ENCODE data around the gene MMGT1. TPM values are rescaled to one million over a fixed set of nuclear protein-coding genes. Genes with fewer than 3 reads are reported as not detected.
A peak's percentile ranks its signal among the peaks of the same experiment; 100 is the strongest.

The MMGT1 gene
- total RNA-seq, 4 donors from 2014 or later: 20.6 to 29.2 (median 23.5) TPM

DNA sequence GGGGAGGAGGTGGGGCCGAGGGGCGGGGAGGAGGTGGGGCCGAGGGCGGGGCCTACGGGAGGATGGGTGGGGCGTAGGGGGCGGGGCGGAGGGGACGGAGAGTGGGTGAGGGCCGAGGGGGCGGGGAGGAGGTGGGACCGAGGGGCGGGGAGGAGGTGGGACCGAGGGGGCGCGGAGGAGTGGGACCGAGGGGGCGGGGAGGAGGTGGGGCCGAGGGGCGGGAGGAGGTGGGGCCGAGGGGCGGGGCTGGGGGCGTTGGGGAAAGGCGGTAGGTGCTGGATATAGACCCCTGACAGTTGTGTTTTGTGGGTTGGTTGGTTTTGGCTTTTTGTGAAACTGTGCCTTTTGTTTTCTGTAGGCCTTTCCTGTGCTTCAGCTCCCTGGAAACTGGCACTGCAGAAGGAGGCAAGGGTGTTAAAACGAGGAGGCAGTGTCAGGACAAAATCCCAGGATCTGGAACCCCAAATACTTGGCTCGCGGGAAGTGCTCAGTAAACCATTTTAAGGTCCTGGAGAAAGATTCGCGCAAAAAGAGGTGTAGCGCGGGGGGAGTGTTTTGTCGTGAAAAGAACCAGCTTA lies 580 bp upstream of the MMGT1 start:
- ATAC-seq: peak; percentile 20 to 31
- Histone ChIP-seq H3K36me3 (no peaks in the 10 kb centered on the region), H3K9me3 (no peaks in the 10 kb centered on the region), H3K27ac (peak overlapping the region; percentile 64 to 77 (median 72)), H3K4me3 (peak overlapping the region; percentile 35 to 49 (median 43)), H3K27me3 (no peaks in the 10 kb centered on the region), H3K4me1 (peaks cover 6 to 8% of the 10 kb centered on the region in 2 donors)
- TF ChIP-seq, protein P1, sequence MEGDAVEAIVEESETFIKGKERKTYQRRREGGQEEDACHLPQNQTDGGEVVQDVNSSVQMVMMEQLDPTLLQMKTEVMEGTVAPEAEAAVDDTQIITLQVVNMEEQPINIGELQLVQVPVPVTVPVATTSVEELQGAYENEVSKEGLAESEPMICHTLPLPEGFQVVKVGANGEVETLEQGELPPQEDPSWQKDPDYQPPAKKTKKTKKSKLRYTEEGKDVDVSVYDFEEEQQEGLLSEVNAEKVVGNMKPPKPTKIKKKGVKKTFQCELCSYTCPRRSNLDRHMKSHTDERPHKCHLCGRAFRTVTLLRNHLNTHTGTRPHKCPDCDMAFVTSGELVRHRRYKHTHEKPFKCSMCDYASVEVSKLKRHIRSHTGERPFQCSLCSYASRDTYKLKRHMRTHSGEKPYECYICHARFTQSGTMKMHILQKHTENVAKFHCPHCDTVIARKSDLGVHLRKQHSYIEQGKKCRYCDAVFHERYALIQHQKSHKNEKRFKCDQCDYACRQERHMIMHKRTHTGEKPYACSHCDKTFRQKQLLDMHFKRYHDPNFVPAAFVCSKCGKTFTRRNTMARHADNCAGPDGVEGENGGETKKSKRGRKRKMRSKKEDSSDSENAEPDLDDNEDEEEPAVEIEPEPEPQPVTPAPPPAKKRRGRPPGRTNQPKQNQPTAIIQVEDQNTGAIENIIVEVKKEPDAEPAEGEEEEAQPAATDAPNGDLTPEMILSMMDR (IDR thresholded peaks at IDR 0.05 in 4 of 5, conservative IDR thresholded peaks at IDR 0.05 in 1 of 5): no peak
- no peak for TF ChIP-seq POLR2A (IDR thresholded peaks at IDR 0.05)
- peak; percentile 51 to 61 for DNase-seq
- in situ Hi-C loops (cut with MboI; ENCODE audit: low sequenced_read_pairs in 4 of 4): no loop called here
- intact Hi-C loops (cut with DNase I; ENCODE audit: low total_unique reads): loop anchor here (5.0 to 10.0 kb wide), 2 partner anchors 452 to 520 kb away; partner anchors contain the start of genes HTATSF1 and INTS6L

- Histone ChIP-seq H3K4me3 (peak overlapping the region; percentile 70 to 84 (median 75)), H3K4me1 (peaks cover 6 to 8% of the 10 kb centered on the region in 2 donors), H3K27me3 (no peaks in the 10 kb centered on the region), H3K9me3 (no peaks in the 10 kb centered on the region), H3K36me3 (no peaks in the 10 kb centered on the region), H3K27ac (peak overlapping the region; percentile 91 to 94 (median 92))
- TF ChIP-seq POLR2A (IDR thresholded peaks at IDR 0.05): no peak
- intact Hi-C loops (cut with DNase I; ENCODE audit: low total_unique reads) (loop anchor here (5.0 to 10.0 kb wide), 2 partner anchors 451 to 522 kb away; partner anchors contain the start of genes HTATSF1 and INTS6L), in situ Hi-C loops (cut with MboI; ENCODE audit: low sequenced_read_pairs in 4 of 4) (no loop called here)
- DNase-seq: peak in 1 of 2 donors; percentile 14
- peak; percentile 26 to 34 for ATAC-seq
Observed at GRCh38 chrX:135973025-135973547, 702 bp downstream of the MMGT1 start.

DNA sequence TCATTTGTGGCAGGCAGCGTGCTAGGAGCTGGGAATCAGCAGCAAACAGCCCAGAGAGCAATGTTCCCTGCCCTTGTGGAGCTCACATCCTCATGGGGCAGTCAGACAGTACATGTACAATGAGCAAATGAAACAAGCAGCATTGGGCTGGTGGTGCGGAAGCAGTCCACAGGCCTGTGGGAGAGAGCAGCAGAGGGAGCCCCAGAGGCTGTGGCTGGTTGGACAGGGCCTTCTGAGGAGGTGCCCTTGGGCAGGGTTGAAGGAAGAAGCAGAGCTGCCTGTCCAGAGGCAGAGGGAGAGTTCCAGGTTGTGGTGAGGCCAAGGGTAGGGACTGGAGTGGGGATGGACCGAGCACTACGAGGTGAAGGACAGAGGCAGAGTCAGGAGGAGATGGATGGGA lies 22.5 kb downstream of the MMGT1 start:
- H3K27me3 ChIP-seq: no peaks in the 10 kb centered on the region
- no peak for DNase-seq
- ATAC-seq: no peak
- no peaks in the 10 kb centered on the region for H3K36me3 ChIP-seq
- TF ChIP-seq POLR2A (IDR thresholded peaks at IDR 0.05): no peak
- TF ChIP-seq, protein P1 (IDR thresholded peaks at IDR 0.05 in 4 of 5, conservative IDR thresholded peaks at IDR 0.05 in 1 of 5): no peak
- H3K9me3 ChIP-seq: no peaks in the 10 kb centered on the region
- no peak overlapping the region for H3K4me3 ChIP-seq
- in situ Hi-C loops (cut with MboI; ENCODE audit: low sequenced_read_pairs in 4 of 4): no loop called here
- intact Hi-C loops (cut with DNase I; ENCODE audit: low total_unique reads): no loop called here
- H3K27ac ChIP-seq: no peak overlapping the region
- H3K4me1 ChIP-seq: no peaks in the 10 kb centered on the region

- DNase-seq (no peak), ATAC-seq (no peak)
- no peak overlapping the region for H3K27ac ChIP-seq
- TF ChIP-seq POLR2A (IDR thresholded peaks at IDR 0.05): no peak
- TF ChIP-seq, protein P1 (IDR thresholded peaks at IDR 0.05 in 4 of 5, conservative IDR thresholded peaks at IDR 0.05 in 1 of 5): no peak
- intact Hi-C loops (cut with DNase I; ENCODE audit: low total_unique reads): no loop called here
- no peaks in the 10 kb centered on the region for H3K9me3 ChIP-seq
- H3K4me3 ChIP-seq: no peak overlapping the region
- no peaks in the 10 kb centered on the region for H3K27me3 ChIP-seq
- in situ Hi-C loops (cut with MboI; ENCODE audit: low sequenced_read_pairs in 4 of 4): no loop called here
- H3K36me3 ChIP-seq: no peaks in the 10 kb centered on the region
- H3K4me1 ChIP-seq: no peaks in the 10 kb centered on the region
Observed at GRCh38 chrX:135944486-135944885, 29.3 kb downstream of the MMGT1 start.

DNA sequence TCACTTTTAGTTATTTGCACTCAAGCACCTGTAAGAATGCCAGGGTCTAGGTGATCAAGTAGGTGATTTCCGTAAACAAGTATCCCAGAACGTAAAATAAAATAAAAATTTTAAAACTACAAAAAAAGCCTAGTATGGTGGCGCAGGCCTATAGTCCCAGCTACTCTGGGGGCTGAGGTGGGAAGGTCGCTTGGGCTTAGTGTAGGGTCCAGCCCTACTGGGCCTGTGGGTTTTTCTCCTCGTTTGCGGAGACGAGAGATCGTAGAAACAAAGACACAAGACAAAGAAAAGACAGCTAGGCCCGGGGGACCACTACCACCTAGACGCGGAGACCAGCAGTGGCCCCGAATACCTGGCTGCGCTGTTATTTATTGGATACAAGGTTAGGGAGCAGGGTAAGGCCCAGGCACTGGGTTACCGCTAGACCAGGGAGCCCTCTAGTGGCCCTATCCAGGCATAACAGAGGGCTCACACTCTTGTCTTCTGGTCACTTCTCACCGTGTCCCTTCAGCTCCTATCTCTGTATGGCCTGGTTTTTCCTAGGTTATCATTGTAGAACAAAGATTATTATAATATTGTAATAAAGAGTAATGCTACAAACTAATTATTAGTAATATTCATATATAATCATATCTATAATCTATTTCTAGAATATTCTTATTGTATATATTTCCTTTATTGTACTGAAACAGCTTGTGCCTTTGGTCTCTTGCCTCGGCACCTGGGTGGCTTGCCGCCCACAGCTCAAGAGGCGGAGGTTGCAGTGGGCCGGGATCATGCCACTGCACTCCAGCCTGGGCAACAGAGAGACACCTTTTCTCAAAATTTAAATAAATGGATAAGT lies 41.9 kb downstream of the MMGT1 start:
- DNase-seq: no peak
- no peak for ATAC-seq
- Histone ChIP-seq H3K27me3 (no peaks in the 10 kb centered on the region), H3K4me3 (no peak overlapping the region), H3K9me3 (no peaks in the 10 kb centered on the region), H3K27ac (no peak overlapping the region), H3K4me1 (no peaks in the 10 kb centered on the region), H3K36me3 (no peaks in the 10 kb centered on the region)
- TF ChIP-seq POLR2A (IDR thresholded peaks at IDR 0.05): no peak
- TF ChIP-seq, protein P1 (IDR thresholded peaks at IDR 0.05 in 4 of 5, conservative IDR thresholded peaks at IDR 0.05 in 1 of 5): peak in 4 of 5 experiments; percentile 27 to 64 (median 44)
- intact Hi-C loops (cut with DNase I; ENCODE audit: low total_unique reads) (no loop called here), in situ Hi-C loops (cut with MboI; ENCODE audit: low sequenced_read_pairs in 4 of 4) (no loop called here)

Measured in gastrocnemius medialis (tissue), 4 donors.